HG03439 (cell line): ENCODE measurements around the gene MIF4GD.
"Not testable (repeated sequence)": the region's sequence is repeated elsewhere in the genome, so short reads cannot be mapped to it uniquely, and the experiment has no call there.

Source experiments
- ATAC-seq: cut with Tn5 transposase; IDR thresholded peaks from one replicate; pipeline ENCODE4 v1.9.1; 2021; ENCODE audit warnings: mild to moderate bottlenecking, moderate library complexity; ENCODE audit not compliant: unreplicated experiment

Gene MIF4GD

DNA sequence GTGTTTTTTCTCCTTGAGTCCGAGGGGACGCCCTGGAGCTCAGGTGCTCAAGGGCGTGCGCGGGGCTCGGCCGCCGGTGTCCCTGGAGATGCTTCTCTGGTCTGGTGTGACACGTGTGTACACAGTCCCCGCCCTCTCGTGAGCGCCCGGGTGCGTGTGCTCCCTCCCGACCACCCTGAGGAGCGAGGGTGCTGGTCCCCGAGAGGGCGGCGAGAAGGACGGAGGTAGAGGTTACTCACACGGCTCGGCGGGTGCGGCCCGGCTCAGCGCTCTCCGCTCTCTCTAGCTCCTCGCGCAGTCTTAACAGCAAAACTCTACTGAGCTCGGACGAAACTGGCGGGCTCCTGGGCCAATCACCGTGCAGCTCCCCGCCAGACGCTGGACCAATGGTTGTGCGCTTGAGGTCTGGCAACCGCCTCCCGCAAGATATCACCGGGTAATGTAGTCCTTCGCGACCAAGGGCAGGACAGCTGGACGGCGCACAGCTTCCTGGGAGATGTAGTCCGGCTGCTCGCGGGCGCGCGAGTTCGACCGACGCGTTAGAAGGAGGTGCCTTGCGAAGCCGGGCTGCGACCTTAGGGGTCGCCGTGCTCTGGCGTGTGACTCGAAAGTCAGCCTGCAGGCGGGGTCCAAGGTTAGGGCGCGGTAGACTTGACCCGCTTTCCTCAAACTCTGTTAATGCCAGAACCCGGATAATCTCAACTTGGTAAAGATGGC lies 18.2 kb upstream of the MIF4GD start, which contains the start of gene SLC25A19:
Gene SLC25A19 (minus strand): TSS at position 319 of the 717 bp plus-strand sequence. CDS start 2,669 bp downstream, outside the sequence.
- peak; percentile 92 for ATAC-seq

DNA sequence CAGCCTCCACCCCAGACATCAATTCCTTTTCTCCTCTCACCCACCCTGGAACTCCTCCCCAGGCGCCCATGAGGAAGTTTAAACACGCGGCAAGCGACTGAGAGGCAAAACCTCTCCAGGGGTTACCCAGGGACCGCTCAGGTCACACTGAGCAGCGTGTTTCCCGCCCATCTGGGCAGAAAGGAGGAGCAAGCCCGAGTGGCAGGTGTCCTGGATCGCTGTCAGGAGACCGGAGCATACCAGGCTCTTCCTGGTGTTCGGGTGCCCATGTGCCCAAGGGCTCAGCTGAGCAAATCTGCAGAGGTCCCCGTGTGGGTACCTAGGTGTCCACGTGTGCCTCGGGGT lies 17.7 kb upstream of the MIF4GD start:
- ATAC-seq = peak; percentile 14

- ATAC-seq = no peak
Observed at GRCh38 chr17:75288359-75288758, 17.3 kb upstream of the MIF4GD start.

GRCh38 chr17:75287221-75287620 lies 16.2 kb upstream of the MIF4GD start:
- ATAC-seq = no peak

- ATAC-seq = no peak
Observed at GRCh38 chr17:75285123-75285522, 14.1 kb upstream of the MIF4GD start.

- ATAC-seq = not testable (repeated sequence)
Observed at GRCh38 chr17:75280189-75280588, 9.2 kb upstream of the MIF4GD start.

- no peak for ATAC-seq
Observed at GRCh38 chr17:75277664-75278071, 6.6 kb upstream of the MIF4GD start.

DNA sequence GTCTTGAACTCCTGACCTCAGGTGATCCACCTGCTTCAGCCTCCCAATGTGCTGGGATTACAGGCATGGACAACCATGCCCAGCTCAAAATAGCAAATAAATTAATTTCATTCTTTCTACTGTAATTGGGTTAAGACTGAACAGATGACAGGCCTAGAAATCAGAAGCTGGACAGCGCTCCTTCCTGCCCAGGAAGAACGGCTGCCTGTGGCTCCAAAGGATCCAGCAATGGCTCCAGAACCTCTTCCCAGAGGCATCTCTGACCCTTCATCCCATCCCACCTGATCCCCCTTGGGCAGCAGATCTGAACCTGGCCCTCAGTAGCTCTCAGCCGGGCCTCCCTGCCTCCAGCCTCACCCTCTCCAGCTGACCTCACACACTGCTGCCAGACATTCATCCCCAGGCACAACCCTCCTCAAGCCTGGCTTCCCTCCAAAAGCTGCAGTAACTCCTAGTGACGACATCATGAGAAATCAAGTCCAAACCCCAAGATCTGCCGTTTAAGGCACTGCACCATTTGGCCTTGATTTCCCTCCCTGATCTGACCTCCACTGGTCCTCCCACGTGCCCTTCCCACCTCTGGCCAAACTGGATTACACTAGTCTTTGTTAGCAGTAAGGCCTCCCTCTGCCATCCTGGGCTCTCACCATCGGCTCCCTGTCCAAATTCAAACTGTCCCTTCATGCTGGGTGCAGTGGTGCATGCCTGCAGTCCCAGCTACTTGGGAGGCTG lies 3.1 kb upstream of the MIF4GD start:
- no peak for ATAC-seq

DNA sequence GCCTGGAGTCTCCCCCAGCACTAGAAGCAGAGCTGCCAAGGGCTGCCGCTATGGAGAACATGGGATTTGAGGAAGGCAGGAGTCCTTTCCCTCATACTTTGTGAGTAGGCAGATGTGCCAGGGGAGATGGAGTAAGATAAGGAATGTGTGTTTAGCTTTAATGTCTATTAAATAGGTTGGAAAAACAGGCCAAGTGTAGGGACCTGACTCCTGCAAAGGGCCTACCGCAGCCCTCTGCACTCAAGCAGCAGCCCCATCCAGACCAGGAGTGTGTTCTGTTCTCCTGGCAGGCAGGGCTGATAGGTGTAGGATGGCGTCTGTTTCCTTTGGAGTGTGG lies 1.8 kb upstream of the MIF4GD start:
- ATAC-seq = no peak

GRCh38 chr17:75271955-75272847 lies 1.2 kb upstream of the MIF4GD start:
- no peak for ATAC-seq

- ATAC-seq = peak; percentile 64
Observed at GRCh38 chr17:75271233-75271954, 363 bp upstream of the MIF4GD start.

DNA sequence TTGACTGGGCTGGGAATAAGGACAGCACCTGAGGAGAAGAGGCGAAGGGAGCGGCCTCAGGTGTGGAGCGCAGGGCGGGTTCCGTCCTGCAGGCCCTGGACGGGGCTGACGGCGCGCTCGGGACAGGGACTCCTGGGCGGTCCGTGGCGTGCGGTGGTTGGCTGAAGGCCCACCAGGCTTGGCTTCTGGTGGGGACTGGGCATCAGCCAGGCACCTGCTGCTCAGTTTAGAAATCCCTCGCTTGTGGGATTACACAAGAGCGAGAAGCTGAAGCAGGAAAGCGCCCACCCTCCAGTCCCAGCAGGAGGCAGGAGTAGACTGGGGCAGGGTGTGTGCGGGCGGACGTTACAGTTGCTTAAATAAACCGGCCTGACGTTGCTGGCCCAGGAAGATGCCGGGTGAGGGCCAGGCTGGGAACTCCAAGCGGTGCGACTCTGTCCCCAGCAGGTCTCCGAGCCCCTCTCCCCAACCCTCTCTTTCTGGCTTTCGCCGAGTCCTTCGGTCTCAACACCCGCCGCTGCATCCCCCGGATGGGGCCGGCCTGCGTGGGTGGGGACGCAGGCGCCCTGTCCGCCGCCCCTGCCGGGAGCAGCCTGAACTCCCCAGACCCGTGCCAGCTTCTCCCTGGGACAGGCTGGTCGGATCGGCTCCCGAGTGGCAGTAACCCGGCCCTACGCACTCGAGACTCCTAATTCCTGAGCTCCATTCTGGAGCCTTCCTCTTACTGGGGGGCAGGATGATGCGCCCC lies 639 bp downstream of the MIF4GD start:
- ATAC-seq = peak; percentile 27

- no peak for ATAC-seq
Observed at GRCh38 chr17:75269844-75270217, 1.2 kb downstream of the MIF4GD start.

- no peak for ATAC-seq
Observed at GRCh38 chr17:75267411-75268232, 3.4 kb downstream of the MIF4GD start.

- no peak for ATAC-seq
Observed at GRCh38 chr17:75267153-75267410, 3.9 kb downstream of the MIF4GD start.

- no peak for ATAC-seq
Observed at GRCh38 chr17:75266316-75267152, 4.5 kb downstream of the MIF4GD start.

GRCh38 chr17:75265614-75266315 lies 5.3 kb downstream of the MIF4GD start:
- ATAC-seq = no peak

- ATAC-seq = no peak
Observed at GRCh38 chr17:75263055-75263454, 8.0 kb downstream of the MIF4GD start.
